GM19099 (cell line): ENCODE measurements around the gene PCDH15.

Experiments used
- POLR2A ChIP-seq: IDR thresholded peaks from 3 replicates; pipeline ENCODE4 v1.6.1; 2011; ENCODE audit warnings: low read depth; ENCODE audit not compliant: insufficient read length; ENCODE audit errors: extremely low read depth

PCDH15 gene

DNA sequence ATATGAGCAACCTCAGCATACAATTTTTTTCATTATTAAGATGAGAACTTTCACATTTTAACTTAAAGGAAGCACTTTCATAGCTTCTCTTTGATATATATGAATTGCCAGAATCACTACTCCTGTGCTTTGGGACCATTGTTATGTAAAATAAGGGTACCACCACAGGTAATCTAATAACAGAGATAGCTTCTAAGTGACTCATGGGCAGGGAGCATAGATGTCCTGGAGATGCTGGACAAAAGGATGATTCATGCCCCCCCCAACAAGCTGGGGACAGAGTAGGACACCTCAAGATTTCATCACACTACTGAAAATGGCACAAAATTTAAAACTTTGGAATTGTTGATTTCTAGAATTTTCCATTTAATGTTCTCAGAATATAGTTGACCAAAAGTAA is 641.1 kb downstream of the PCDH15 start:
- TF ChIP-seq POLR2A: no peak

DNA sequence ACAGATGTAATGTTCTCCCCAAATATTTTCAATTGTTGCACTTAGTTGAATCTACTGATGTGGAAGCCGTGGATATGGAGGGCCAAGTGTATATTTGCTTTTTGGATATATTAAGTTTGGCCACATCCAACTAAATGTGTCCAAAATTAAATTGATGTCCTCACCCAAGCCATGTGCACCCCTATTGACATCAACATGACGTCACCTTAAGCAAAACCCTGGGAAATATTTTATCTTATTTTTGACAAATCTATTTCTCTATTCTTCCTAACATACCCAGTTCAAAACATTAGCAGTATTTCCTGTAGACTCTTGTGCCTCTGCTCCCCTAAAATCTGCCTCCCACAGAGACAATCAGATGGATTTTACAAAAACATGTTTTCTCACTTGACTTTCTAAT is 652.5 kb downstream of the PCDH15 start:
- no peak for TF ChIP-seq POLR2A

DNA sequence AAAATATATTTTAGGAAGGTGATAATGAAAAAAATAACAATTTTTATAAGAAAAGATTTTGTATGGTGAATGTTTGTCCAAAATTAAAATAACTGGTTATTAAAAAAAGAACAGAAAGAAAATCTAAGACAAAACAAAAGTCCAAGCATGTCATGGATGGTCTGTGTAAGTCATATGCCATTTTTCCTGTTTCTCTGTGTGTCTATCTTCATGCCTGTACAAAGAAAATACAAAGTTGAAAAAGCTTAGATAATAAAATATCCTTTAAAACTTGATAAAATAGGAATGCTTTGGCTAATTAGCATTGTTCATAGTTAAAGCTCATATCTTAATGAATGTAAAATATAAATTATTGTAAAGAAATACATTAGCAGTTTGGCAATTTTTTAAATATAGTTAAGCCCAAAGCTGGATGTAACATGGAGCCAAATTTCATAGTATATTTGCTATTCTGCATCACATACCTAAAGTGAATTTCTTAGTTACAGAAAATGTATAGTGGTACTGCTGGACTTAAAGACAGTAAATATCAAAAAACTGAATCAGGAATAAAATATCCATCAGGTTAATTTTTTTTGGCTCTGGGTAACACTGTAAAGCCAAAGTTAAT is 661.1 kb downstream of the PCDH15 start:
- no peak for TF ChIP-seq POLR2A

- TF ChIP-seq POLR2A: no peak
Observed at GRCh38 chr10:54137396-54137795, 663.6 kb downstream of the PCDH15 start.

GRCh38 chr10:54133203-54133602 is 667.8 kb downstream of the PCDH15 start:
- no peak for TF ChIP-seq POLR2A

GRCh38 chr10:54131833-54132232 is 669.2 kb downstream of the PCDH15 start:
- TF ChIP-seq POLR2A: no peak

GRCh38 chr10:54130394-54130793 is 670.6 kb downstream of the PCDH15 start:
- no peak for TF ChIP-seq POLR2A

DNA sequence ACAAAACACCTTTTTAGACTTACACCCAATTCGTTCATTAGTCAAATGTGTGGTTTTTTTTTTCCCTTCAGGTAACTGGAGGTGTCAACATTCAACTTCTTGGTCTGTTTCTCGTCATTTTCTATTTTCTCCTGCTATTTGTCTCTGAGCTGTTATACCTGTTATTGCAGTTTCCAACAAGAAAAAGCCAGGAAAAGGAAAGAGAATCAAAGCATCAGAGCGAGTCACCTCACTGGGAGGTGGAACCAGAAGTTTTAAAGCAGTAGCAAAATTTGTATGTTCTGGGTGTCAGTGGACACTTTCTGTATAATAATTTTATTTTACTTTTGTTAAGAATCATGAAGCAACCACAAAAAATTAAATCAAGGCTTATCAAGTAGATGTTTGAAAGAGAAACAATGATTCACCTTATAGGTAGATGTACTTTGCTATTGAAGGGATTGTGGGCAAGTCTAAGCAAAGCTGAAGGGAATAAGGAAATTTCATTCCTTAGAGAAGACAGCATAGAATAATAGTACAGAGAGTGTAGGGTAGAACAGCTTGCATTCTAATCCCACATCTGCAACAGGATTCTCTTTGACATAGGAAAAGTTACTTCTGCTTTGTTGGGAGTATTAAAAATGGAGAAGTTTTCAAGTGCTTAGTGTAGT is 675.8 kb downstream of the PCDH15 start:
- no peak for TF ChIP-seq POLR2A

GRCh38 chr10:54124209-54124885 is 676.7 kb downstream of the PCDH15 start:
- TF ChIP-seq POLR2A: no peak

DNA sequence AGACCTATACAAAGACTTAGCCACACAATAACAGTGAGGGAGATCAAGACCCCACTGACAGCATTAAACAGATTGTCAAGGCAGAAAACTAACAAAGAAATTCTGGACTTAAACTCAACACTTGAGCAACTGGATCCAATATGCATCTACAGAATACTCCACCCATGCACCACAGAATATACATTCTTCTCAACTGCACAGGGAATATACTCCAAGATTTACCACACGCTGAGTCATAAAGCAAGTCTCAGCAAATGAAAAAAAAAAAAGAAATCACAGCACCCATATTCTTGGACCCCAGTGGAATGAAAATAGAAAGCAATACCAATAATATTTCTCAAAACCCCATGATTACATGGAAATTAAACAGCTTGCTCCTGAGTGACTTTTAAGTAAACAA is 680.2 kb downstream of the PCDH15 start:
- no peak for TF ChIP-seq POLR2A

GRCh38 chr10:54108961-54109360 is 692.1 kb downstream of the PCDH15 start:
- no peak for TF ChIP-seq POLR2A

GRCh38 chr10:54096892-54097291 is 704.1 kb downstream of the PCDH15 start:
- TF ChIP-seq POLR2A: no peak

GRCh38 chr10:54094321-54094720 is 706.7 kb downstream of the PCDH15 start:
- TF ChIP-seq POLR2A: no peak

GRCh38 chr10:54091237-54091636 is 709.8 kb downstream of the PCDH15 start:
- no peak for TF ChIP-seq POLR2A

GRCh38 chr10:54081950-54082349 is 719.1 kb downstream of the PCDH15 start:
- TF ChIP-seq POLR2A: no peak

- no peak for TF ChIP-seq POLR2A
Observed at GRCh38 chr10:54067361-54067760, 733.7 kb downstream of the PCDH15 start.
